ENCODE data around the gene SLC17A9.

DNA sequence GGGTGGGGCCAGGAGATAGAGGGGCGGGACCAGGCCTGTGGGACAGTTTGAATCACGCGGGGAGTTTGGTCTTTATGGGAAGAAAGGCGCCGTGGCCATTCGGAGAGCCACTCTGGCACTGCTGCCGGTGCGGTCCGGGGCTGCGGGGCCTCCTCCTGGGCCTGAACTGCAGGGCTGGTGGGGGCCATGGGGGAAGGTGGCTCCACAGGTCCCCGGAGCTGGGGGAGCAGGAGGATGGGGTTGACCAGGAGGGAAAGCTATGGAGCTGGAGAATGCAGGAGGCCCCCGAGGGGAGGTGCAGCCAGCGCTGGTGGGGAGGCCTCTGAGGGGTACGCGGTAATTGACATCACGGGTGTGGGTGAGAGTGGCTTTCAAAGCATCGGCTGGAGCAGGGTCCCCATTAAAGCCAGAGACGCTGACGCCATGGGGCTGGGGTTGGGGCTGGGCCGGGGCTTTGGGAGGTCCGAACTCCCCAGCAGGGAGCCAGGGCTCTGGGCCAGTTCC is 56.1 kb downstream of the SLC17A9 start:
- TF ChIP-seq, protein P1, sequence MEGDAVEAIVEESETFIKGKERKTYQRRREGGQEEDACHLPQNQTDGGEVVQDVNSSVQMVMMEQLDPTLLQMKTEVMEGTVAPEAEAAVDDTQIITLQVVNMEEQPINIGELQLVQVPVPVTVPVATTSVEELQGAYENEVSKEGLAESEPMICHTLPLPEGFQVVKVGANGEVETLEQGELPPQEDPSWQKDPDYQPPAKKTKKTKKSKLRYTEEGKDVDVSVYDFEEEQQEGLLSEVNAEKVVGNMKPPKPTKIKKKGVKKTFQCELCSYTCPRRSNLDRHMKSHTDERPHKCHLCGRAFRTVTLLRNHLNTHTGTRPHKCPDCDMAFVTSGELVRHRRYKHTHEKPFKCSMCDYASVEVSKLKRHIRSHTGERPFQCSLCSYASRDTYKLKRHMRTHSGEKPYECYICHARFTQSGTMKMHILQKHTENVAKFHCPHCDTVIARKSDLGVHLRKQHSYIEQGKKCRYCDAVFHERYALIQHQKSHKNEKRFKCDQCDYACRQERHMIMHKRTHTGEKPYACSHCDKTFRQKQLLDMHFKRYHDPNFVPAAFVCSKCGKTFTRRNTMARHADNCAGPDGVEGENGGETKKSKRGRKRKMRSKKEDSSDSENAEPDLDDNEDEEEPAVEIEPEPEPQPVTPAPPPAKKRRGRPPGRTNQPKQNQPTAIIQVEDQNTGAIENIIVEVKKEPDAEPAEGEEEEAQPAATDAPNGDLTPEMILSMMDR (conservative IDR thresholded peaks at IDR 0.05), result no peak
- no peak for TF ChIP-seq ZFX (IDR thresholded peaks at IDR 0.05)

Measured in C4-2B (cell line).